ENCODE results near the gene HSDL2.

Gene HSDL2

GRCh38 chr9:112434487-112434886, 54.6 kb downstream of the HSDL2 start:
- TF ChIP-seq ZFP3 (CRISPR knock-in tag; IDR thresholded peaks at IDR 0.05) = no peak

GRCh38 chr9:112437406-112437805, 57.5 kb downstream of the HSDL2 start:
- TF ChIP-seq PPARA (CRISPR knock-in tag; IDR thresholded peaks at IDR 0.05; ENCODE audit: borderline replicate concordance) = no peak

More at GRCh38 chr9:112434487-112434886, 54.6 kb downstream of the HSDL2 start:
- no peak for ATAC-seq

DNA sequence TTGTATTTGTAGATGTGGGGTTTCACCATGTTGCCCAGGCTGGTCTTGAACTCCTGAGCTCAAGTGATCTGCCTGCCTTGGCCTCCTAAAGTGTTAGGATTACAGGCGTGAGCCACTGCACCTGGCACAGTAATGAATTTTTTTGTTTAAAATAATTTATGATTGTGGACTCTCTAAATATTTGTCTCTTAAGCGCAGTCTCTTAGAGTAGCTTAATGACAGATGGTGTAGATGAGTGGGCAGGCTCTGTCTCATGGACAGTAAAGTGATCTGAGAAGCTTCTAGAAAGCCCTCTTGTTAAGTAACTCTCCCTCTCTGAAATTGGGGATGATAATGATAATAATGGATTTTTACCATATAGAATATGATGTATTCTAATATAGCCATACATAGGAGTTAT, 59.3 kb downstream of the HSDL2 start:
- TF ChIP-seq RARB (CRISPR knock-in tag; IDR thresholded peaks at IDR 0.05) (no peak), CSDC2 (CRISPR knock-in tag; IDR thresholded peaks at IDR 0.05) (no peak), ESRRG (CRISPR knock-in tag; IDR thresholded peaks at IDR 0.05) (no peak), TOX (CRISPR knock-in tag; IDR thresholded peaks at IDR 0.05; ENCODE audit: borderline replicate concordance) (no peak), TSHZ2 (CRISPR knock-in tag; IDR thresholded peaks at IDR 0.05) (no peak), ZFP30 (CRISPR knock-in tag; IDR thresholded peaks at IDR 0.05) (no peak), ZC3H10 (CRISPR knock-in tag; IDR thresholded peaks at IDR 0.05) (no peak), CSRNP3 (CRISPR knock-in tag; IDR thresholded peaks at IDR 0.05) (no peak), ZFP3 (CRISPR knock-in tag; IDR thresholded peaks at IDR 0.05) (no peak), PPARA (CRISPR knock-in tag; IDR thresholded peaks at IDR 0.05; ENCODE audit: borderline replicate concordance) (no peak), TCF4 (CRISPR knock-in tag; IDR thresholded peaks at IDR 0.05; ENCODE audit: borderline replicate concordance) (no peak), CREB5 (CRISPR knock-in tag; IDR thresholded peaks at IDR 0.05; ENCODE audit: low read depth) (no peak), ZNF70 (CRISPR knock-in tag; IDR thresholded peaks at IDR 0.05) (no peak)
- TF ChIP-seq, protein P1, sequence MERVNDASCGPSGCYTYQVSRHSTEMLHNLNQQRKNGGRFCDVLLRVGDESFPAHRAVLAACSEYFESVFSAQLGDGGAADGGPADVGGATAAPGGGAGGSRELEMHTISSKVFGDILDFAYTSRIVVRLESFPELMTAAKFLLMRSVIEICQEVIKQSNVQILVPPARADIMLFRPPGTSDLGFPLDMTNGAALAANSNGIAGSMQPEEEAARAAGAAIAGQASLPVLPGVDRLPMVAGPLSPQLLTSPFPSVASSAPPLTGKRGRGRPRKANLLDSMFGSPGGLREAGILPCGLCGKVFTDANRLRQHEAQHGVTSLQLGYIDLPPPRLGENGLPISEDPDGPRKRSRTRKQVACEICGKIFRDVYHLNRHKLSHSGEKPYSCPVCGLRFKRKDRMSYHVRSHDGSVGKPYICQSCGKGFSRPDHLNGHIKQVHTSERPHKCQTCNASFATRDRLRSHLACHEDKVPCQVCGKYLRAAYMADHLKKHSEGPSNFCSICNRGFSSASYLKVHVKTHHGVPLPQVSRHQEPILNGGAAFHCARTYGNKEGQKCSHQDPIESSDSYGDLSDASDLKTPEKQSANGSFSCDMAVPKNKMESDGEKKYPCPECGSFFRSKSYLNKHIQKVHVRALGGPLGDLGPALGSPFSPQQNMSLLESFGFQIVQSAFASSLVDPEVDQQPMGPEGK (CRISPR knock-in tag; IDR thresholded peaks at IDR 0.05; ENCODE audit: borderline replicate concordance) = no peak
- ATAC-seq = no peak

More at GRCh38 chr9:112437406-112437805, 57.5 kb downstream of the HSDL2 start:
- no peak for ATAC-seq

- no peak for TF ChIP-seq ZNF565 (CRISPR knock-in tag; conservative IDR thresholded peaks at IDR 0.05; ENCODE audit: low read depth)
- no peak for TF ChIP-seq BACH2 (CRISPR knock-in tag; IDR thresholded peaks at IDR 0.05; ENCODE audit: borderline replicate concordance)
- TF ChIP-seq ZFP30 (CRISPR knock-in tag; IDR thresholded peaks at IDR 0.05) = no peak
- no peak for TF ChIP-seq TSHZ2 (CRISPR knock-in tag; IDR thresholded peaks at IDR 0.05)
- no peak for TF ChIP-seq TOX (CRISPR knock-in tag; IDR thresholded peaks at IDR 0.05; ENCODE audit: borderline replicate concordance)
- TF ChIP-seq, protein P2, sequence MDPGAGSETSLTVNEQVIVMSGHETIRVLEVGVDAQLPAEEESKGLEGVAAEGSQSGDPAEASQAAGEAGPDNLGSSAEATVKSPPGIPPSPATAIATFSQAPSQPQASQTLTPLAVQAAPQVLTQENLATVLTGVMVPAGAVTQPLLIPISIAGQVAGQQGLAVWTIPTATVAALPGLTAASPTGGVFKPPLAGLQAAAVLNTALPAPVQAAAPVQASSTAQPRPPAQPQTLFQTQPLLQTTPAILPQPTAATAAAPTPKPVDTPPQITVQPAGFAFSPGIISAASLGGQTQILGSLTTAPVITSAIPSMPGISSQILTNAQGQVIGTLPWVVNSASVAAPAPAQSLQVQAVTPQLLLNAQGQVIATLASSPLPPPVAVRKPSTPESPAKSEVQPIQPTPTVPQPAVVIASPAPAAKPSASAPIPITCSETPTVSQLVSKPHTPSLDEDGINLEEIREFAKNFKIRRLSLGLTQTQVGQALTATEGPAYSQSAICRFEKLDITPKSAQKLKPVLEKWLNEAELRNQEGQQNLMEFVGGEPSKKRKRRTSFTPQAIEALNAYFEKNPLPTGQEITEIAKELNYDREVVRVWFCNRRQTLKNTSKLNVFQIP (CRISPR knock-in tag; IDR thresholded peaks at IDR 0.05; ENCODE audit: borderline replicate concordance, low read depth) = no peak
- ATAC-seq = no peak
Measured at GRCh38 chr9:112439825-112440224, 59.9 kb downstream of the HSDL2 start.

Measured in SK-N-SH treated with all-trans-retinoic acid at 6 μM for 48 hours (cell line).